ENCODE data around the gene MYOZ2. TPM values are rescaled to one million over a fixed set of nuclear protein-coding genes. Genes with fewer than 3 reads are reported as not detected.

The MYOZ2 gene
- total RNA-seq, 4 donors from 2014 or later: 0.17 to 0.44 TPM; not detected in 2

DNA sequence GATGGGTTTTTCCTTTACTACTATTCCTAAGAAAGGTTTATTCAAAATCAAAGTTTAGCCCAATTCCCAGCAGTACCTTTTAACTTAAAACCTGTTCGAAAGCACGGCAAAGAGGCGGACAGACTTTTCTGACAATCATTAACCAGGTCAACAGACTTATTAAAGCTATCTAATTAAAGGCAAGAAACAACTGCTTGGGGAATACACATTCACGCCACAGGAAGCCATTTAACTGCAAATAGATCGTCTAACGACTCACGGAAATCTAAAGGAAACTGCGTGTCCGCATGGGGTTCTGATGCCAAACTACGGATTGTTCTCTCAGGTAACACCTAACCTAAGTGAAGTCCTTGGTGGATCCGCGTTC lies 76.2 kb downstream of the MYOZ2 start:
- TF ChIP-seq, protein P1, sequence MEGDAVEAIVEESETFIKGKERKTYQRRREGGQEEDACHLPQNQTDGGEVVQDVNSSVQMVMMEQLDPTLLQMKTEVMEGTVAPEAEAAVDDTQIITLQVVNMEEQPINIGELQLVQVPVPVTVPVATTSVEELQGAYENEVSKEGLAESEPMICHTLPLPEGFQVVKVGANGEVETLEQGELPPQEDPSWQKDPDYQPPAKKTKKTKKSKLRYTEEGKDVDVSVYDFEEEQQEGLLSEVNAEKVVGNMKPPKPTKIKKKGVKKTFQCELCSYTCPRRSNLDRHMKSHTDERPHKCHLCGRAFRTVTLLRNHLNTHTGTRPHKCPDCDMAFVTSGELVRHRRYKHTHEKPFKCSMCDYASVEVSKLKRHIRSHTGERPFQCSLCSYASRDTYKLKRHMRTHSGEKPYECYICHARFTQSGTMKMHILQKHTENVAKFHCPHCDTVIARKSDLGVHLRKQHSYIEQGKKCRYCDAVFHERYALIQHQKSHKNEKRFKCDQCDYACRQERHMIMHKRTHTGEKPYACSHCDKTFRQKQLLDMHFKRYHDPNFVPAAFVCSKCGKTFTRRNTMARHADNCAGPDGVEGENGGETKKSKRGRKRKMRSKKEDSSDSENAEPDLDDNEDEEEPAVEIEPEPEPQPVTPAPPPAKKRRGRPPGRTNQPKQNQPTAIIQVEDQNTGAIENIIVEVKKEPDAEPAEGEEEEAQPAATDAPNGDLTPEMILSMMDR (IDR thresholded peaks at IDR 0.05; ENCODE audit: low read depth): no peak

DNA sequence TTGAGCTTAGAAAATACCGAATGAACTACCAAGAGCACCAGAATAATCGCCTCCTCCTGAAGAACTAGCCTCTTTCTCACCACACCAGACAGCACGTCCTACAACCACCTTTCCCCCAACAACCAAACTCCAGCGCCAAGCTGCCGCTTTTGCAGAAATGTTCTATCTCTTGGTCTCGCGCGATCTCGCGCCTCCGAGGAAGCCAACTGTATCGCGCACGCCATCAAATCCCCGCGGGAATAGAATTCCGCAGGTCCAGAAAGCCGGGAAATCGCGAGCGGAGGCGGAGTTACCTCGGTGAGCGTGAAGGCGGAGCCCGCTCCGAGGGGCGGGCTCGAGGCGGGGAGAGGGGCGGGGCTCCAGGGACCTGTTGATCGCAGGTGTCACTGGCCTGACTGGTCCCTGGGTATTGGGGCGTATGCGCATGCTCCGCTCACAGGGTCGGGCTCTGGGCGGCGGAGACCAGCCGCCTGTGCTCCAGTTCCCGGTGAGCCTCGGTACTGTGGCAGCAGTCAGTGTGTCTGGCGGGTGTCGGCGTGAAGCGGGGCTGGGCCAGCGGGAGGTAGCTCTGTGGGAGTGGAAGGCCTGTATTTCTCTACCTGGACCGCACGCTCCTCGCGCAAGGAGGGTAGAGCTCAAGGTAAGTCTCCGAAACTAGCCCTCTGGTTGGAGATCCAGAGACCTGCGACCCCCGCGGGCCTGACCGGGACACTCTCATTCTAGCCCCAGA lies 76.8 kb downstream of the MYOZ2 start, which contains the start of gene USP53:
TSS of gene USP53 (plus strand) at position 480 of the 730 bp plus-strand sequence. CDS start 27,047 bp downstream, outside the sequence.
- TF ChIP-seq, protein P1 (IDR thresholded peaks at IDR 0.05; ENCODE audit: low read depth): no peak

DNA sequence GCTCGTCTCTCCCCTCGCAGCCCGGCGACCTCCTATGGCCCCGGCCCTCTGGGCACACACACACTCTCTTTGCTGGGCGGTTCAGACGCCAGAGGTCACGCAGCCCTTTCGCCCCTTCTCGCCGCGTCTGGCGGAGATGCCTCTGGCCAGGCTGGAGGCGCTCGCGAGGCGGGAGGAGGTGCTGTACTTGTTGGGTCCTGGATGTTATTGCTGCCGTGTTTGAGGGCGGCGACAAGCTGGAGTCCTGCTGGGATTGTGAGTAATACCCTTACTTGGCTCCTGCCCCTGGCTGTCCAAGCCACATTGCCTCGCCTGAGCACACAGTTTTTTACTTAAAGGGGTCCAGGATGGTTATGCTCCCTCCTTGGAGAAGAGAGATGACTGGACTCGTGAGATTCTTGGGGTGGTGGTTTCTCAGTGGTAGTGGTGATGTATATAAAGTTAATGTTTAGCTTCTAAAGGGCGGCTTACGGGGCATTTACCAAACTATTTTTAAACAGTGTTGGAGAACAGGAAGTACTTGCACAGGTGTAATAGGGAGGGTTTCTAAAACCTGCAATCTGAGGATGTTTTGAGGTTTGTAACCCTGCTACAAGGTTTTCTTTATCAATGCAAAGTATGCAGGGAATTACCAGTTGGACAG lies 77.5 kb downstream of the MYOZ2 start:
- TF ChIP-seq, protein P1 (IDR thresholded peaks at IDR 0.05; ENCODE audit: low read depth): no peak

DNA sequence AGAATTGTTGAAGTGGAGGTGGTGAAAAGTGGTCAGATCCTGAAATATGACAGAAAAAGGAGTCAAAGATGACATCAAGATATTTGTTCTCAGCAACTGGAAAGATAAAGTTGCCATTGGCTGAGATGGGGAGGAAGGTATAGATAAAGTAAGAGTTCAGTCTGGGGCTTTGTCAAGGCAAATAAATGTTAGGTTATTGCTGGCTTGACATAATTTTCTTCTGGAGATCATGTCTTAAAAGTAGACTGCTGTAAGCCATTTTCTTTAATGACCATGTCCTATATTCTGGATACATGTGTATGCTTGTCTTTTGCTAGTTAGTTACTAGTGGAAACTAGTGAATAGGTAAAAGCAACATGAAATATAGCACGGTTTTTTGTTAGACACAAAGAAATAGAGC lies 82.5 kb downstream of the MYOZ2 start:
- TF ChIP-seq, protein P1 (IDR thresholded peaks at IDR 0.05; ENCODE audit: low read depth): no peak

DNA sequence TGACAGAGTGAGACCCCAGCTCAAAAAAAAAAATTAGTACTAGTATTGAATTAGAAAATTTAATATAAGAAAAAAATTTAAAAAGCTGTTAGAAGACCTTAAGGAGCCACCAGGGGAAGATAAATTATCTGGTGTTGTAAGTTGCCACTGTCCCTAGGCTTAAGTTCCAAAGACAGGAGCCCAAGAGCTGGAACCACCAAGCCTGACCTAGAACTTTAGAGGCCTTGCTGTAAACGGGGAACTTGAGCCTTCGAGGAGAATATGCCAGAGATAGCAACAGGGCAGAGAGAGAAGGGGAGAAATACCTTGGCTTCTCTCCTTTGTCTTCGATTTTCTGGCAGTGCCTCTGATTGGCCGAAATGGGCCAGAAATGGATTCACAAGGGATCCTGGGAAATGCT lies 85.8 kb downstream of the MYOZ2 start:
- TF ChIP-seq, protein P1 (IDR thresholded peaks at IDR 0.05; ENCODE audit: low read depth): no peak

DNA sequence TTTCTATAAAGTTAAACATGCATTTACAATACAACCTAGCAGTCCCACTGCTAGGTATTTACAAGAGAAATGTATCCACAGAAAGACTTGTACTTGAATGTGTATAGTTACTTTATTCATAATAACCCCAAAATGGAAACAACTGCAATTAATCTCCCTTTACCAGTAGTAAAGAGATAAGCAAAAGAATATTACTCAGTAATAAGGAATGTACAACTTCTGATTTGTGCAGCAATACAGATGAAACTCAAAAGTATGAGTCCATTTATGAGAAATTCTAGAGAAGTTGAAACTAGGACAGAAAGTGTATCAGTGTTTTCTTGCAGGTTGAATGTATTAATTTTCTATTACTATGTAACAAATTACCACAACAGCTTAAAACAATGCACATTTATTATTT lies 92.1 kb downstream of the MYOZ2 start:
- TF ChIP-seq, protein P1 (IDR thresholded peaks at IDR 0.05; ENCODE audit: low read depth): no peak

DNA sequence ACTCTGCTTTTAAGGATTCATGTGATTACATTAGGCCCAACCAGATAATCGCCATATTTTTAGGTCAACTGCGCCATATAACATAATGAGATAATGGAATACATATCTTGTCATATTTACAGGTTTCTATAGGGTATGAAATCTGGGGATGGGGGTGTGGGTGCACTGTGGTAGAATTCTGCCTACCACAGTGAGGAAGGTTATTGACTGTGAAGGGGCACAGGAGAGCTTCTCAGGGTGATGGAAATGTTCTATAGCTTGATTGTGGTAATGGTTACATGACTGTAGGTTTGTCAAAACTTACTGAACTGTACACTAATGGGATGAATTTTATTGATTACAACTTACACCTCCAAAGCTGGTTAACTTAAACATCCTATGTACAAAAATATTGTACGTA lies 92.8 kb downstream of the MYOZ2 start:
- TF ChIP-seq, protein P1 (IDR thresholded peaks at IDR 0.05; ENCODE audit: low read depth): no peak
